ENCODE measurements around the gene RRP12. TPM values are rescaled to one million over a fixed set of nuclear protein-coding genes. Genes with fewer than 3 reads are reported as not detected.

Gene RRP12
- total RNA-seq, 4 donors from 2014 or later: 14.7 to 50.7 (median 24.4) TPM

DNA sequence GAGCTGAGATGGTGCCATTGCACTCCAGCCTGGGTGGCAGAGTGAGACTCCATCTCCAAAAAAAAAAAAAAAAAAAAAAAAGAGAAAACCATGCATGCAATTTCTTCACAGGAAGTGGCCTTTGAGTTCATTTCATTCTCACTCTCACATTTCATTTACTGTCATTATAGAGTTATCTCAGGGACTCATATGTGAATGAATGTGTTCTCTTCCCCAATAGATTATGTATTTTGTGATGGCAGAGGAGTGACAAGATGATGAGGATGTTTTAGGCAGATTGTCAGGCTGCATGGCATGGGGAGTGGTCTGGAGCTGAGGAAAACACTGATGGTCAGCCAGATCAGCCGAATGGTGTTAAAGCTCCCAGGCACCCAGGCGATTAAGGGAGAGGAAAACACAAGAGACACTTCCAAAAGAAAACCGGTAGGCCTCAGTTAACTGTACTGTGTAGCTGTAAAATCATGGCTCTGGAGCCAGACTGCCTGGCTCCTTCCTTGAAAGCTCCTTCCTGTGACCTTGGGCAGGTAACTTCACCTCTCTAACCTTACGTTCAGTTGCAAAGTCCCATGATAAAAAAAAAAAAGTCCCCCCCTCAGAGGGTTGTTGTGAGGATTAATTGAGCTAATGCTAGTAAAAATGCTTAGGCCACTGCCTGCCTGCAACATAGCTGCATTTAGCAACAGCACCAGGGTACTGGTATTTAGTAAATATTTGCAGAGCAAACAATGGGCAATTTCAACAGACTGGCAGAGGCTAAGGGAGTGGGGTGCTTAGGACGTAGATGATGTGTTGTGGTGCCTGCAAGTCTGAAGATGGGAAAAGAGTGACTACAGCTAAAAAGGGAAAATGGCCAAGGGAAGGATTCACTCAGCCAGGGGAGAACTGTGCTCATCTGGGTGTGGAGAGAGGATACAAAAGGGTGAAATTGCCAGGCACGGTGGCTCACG, 73.5 kb downstream of the RRP12 start:
- 75 to 80% methylated on average over 7 of the region's 7 CpGs for WGBS, 2 donors
- no peak for DNase-seq (ENCODE audit: low spot score in 2 of 2)
- Histone ChIP-seq H3K4me1 (peaks cover 0 to 27% (median 18%) of the 10 kb centered on the region in 4 donors), H3K36me3 (peaks cover 0 to 33% (median 0%) of the 10 kb centered on the region in 3 donors), H3K27ac (no peak overlapping the region), H3K4me3 (no peak overlapping the region), H3K9me3 (no peaks in the 10 kb centered on the region), H3K27me3 (no peaks in the 10 kb centered on the region)
- TF ChIP-seq POLR2A (IDR thresholded peaks at IDR 0.05) (no peak), EP300 (IDR thresholded peaks at IDR 0.05) (no peak)
- TF ChIP-seq, protein P1, sequence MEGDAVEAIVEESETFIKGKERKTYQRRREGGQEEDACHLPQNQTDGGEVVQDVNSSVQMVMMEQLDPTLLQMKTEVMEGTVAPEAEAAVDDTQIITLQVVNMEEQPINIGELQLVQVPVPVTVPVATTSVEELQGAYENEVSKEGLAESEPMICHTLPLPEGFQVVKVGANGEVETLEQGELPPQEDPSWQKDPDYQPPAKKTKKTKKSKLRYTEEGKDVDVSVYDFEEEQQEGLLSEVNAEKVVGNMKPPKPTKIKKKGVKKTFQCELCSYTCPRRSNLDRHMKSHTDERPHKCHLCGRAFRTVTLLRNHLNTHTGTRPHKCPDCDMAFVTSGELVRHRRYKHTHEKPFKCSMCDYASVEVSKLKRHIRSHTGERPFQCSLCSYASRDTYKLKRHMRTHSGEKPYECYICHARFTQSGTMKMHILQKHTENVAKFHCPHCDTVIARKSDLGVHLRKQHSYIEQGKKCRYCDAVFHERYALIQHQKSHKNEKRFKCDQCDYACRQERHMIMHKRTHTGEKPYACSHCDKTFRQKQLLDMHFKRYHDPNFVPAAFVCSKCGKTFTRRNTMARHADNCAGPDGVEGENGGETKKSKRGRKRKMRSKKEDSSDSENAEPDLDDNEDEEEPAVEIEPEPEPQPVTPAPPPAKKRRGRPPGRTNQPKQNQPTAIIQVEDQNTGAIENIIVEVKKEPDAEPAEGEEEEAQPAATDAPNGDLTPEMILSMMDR (IDR thresholded peaks at IDR 0.05): no peak

- WGBS, 2 donors: 73 to 75% methylated on average over 9 of the region's 9 CpGs
- TF ChIP-seq EP300 (IDR thresholded peaks at IDR 0.05): no peak
- TF ChIP-seq, protein P1 (IDR thresholded peaks at IDR 0.05): no peak
- no peak for TF ChIP-seq POLR2A (IDR thresholded peaks at IDR 0.05)
- no peaks in the 10 kb centered on the region for H3K27me3 ChIP-seq
Observed at GRCh38 chr10:97325754-97326153, 75.4 kb downstream of the RRP12 start.

DNA sequence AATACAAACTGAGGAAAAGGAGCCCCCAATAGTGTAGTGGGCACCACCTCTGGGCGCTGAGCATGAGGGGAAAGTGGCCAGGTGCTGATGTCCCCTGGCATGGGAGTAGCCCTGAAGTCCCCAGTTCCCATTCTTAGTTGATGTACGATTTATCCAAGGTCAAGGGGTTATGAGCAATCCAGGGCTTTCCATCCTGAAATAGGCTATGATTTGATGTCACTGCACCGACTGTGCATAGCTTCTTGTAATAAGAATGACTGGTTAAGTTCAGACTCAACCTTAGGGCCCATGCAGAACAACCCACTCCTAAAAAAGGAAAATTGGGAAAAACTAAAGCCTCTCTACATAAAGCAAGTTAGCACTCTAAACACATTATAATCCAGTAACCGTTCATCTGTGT, 77.6 kb downstream of the RRP12 start:
- Histone ChIP-seq H3K4me1 (peaks cover 0 to 25% (median 10%) of the 10 kb centered on the region in 4 donors), H3K36me3 (peaks cover 0 to 5% (median 0%) of the 10 kb centered on the region in 3 donors), H3K4me3 (no peak overlapping the region), H3K27me3 (no peaks in the 10 kb centered on the region), H3K9me3 (no peaks in the 10 kb centered on the region), H3K27ac (no peak overlapping the region)
- TF ChIP-seq EP300 (IDR thresholded peaks at IDR 0.05): no peak
- TF ChIP-seq, protein P1 (IDR thresholded peaks at IDR 0.05): no peak
- TF ChIP-seq POLR2A (IDR thresholded peaks at IDR 0.05): no peak
- no peak for DNase-seq (ENCODE audit: low spot score in 2 of 2)
- WGBS, 2 donors: 67 to 84% methylated on average over 4 of the region's 4 CpGs

More at GRCh38 chr10:97325754-97326153, 75.4 kb downstream of the RRP12 start:
- Histone ChIP-seq H3K4me3 (no peak overlapping the region), H3K27ac (no peak overlapping the region), H3K4me1 (peaks cover 0 to 22% (median 5%) of the 10 kb centered on the region in 4 donors), H3K36me3 (peaks cover 0 to 25% (median 0%) of the 10 kb centered on the region in 3 donors), H3K9me3 (no peaks in the 10 kb centered on the region)
- DNase-seq (ENCODE audit: low spot score in 2 of 2): no peak

DNA sequence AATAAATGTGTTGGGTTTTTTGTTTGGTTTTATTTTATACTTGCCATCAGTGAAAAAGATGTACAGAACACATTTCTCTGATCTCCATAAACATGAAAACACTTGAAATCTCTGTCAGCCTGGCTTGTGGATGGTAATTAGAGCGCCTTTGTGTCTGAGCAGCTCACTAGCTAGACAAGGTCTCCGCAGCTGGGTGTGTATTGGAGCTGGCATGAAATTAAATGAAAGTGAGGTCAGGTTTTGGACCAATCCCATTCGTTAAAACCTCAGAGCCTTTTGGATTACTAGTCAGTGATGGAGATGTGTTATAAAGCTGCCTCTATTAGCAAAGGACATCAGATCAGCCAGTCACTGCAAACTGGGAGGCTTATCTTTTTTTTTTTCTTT, 79.3 kb downstream of the RRP12 start:
- TF ChIP-seq EP300 (IDR thresholded peaks at IDR 0.05): no peak
- no peak for TF ChIP-seq POLR2A (IDR thresholded peaks at IDR 0.05)
- DNase-seq (ENCODE audit: low spot score in 2 of 2): no peak
- no peaks in the 10 kb centered on the region for H3K27me3 ChIP-seq
- H3K9me3 ChIP-seq: no peaks in the 10 kb centered on the region
- no peaks in the 10 kb centered on the region for H3K36me3 ChIP-seq
- 71 to 81% methylated on average over 3 of the region's 3 CpGs for WGBS, 2 donors
- H3K4me3 ChIP-seq: no peak overlapping the region
- H3K27ac ChIP-seq: no peak overlapping the region
- peaks cover 0 to 30% (median 10%) of the 10 kb centered on the region in 4 donors for H3K4me1 ChIP-seq

DNA sequence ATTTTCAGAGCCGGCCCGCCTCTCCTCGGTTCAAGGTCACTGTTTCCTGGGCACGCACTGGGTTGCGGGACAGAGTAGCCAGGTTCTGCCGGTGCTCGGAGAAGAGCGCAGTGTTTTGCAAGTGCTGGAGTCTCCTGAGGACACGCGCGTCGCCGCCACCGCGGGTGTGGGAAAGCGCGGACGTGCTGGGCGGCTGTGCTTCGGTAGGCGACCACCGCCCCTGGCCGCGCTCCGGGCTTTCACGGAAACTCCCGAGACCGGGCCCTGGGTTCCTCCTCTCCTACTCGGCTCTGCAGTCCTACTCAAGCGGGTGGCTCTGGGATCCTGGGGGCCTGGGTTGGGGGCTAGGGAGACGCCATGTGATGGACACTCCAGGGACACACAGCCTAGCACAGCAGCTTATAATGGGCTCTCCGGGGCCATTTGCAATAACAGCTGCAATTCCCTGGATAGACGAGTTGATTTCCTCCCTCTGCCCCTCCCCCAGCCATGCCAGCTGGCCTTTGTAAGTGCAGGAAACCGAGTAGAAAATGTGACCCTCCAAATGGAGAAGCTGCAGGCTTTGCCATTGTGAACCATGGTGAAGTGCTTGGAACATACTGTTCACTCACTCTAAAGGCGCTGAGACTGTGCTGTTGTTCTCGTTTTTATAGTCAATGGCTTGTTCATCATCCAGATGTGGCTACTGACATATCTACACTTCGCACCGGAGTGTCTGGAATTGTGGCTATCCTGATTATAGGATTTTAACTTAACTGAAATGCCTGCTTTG, 79.9 kb downstream of the RRP12 start:
- Histone ChIP-seq H3K4me1 (peaks cover 0 to 30% (median 10%) of the 10 kb centered on the region in 4 donors), H3K27ac (peak overlapping the region in 2 of 4 donors; percentile 11 to 95), H3K9me3 (no peaks in the 10 kb centered on the region), H3K36me3 (no peaks in the 10 kb centered on the region), H3K4me3 (peak overlapping the region; percentile 47 to 74 (median 68)), H3K27me3 (no peaks in the 10 kb centered on the region)
- 38 to 42% methylated on average over 18 to 38 of the region's 38 CpGs for WGBS, 2 donors
- TF ChIP-seq POLR2A (IDR thresholded peaks at IDR 0.05): no peak
- peak in 1 of 2 donors; percentile 64 for TF ChIP-seq EP300 (IDR thresholded peaks at IDR 0.05)
- TF ChIP-seq, protein P1 (IDR thresholded peaks at IDR 0.05): no peak
- peak in 1 of 2 donors; percentile 48 for DNase-seq (ENCODE audit: low spot score in 2 of 2)
